ENCODE measurements around the gene GOLGA6L10.
"Not testable (repeated sequence)": the region's sequence is repeated elsewhere in the genome, so short reads cannot be mapped to it uniquely, and the experiment has no call there.

DNA sequence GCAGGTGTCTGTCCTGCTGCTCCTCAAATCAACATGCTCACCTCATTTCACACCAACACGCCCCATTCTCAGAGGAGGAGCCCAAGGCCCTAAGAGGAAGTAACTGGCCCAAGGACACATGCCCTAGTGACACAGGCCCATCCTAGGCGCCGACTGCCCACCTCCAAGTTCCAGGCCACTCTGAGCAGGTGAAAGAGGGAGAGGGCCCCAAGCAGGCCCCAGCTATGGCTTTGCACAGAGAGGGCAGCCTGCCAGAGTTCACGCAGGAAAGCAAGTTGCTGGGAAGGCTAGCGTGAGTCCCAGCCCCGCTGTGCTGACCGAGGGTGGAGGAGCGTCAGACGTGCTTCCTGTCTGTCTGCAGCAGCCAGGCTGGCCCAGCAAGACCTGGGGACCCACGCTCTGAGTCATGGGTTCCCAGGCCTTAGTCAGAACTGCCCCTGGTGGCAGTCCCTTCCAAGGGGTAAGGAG is 13.1 kb downstream of the GOLGA6L10 start:
- not testable (repeated sequence) for TF ChIP-seq EP300 (IDR thresholded peaks at IDR 0.05; ENCODE audit: borderline replicate concordance in 1 of 2, low read depth in 1 of 2, low read length in 1 of 2); TAF1 (IDR thresholded peaks at IDR 0.05; ENCODE audit: borderline replicate concordance, low read depth, low read length); SIN3A (IDR thresholded peaks at IDR 0.05; ENCODE audit: borderline replicate concordance, low read depth, low read length); RAD21 (IDR thresholded peaks at IDR 0.05; ENCODE audit: low read length); POLR2AphosphoS5 (IDR thresholded peaks at IDR 0.05; ENCODE audit: low read depth, low read length); TCF12 (IDR thresholded peaks at IDR 0.05); RFX5 (IDR thresholded peaks at IDR 0.05; ENCODE audit: low read length)
- TF ChIP-seq, protein P1, sequence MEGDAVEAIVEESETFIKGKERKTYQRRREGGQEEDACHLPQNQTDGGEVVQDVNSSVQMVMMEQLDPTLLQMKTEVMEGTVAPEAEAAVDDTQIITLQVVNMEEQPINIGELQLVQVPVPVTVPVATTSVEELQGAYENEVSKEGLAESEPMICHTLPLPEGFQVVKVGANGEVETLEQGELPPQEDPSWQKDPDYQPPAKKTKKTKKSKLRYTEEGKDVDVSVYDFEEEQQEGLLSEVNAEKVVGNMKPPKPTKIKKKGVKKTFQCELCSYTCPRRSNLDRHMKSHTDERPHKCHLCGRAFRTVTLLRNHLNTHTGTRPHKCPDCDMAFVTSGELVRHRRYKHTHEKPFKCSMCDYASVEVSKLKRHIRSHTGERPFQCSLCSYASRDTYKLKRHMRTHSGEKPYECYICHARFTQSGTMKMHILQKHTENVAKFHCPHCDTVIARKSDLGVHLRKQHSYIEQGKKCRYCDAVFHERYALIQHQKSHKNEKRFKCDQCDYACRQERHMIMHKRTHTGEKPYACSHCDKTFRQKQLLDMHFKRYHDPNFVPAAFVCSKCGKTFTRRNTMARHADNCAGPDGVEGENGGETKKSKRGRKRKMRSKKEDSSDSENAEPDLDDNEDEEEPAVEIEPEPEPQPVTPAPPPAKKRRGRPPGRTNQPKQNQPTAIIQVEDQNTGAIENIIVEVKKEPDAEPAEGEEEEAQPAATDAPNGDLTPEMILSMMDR (IDR thresholded peaks at IDR 0.05) = not testable (repeated sequence)

All from SK-N-SH (cell line).